OCI-LY1 (cell line): ENCODE measurements around the gene TMED4.

Source experiments
- H2AFZ ChIP-seq: fragments of 200-600 bp; sonication (generic), shearing (Covaris generic); 2 replicates; pipeline ENCODE4 v1.6.0; 2014; ENCODE audit warnings: antibody characterized with exemption, mild to moderate bottlenecking, low read length
- H3F3A ChIP-seq: fragments of 200-600 bp; sonication (generic), shearing (Covaris generic); 2 replicates; pipeline ENCODE4 v1.6.0; 2014; ENCODE audit warnings: mild to moderate bottlenecking, antibody characterized with exemption, low read length, moderate library complexity; ENCODE audit not compliant: insufficient read depth
- H3K27ac ChIP-seq: fragments of 200-600 bp; sonication (generic); 2 replicates; pipeline ENCODE4 v1.5.1; 2014; ENCODE audit warnings: low read length, mixed run types, mild to moderate bottlenecking, low read depth; ENCODE audit not compliant: poor library complexity, severe bottlenecking
- H3K27me3 ChIP-seq: fragments of 200-600 bp; sonication (generic); 2 replicates; pipeline ENCODE4 v1.6.0; 2014; ENCODE audit warnings: antibody characterized with exemption, mild to moderate bottlenecking, low read length, moderate library complexity; ENCODE audit not compliant: insufficient read depth
- H3K36me3 ChIP-seq: fragments of 200-600 bp; sonication (generic); 2 replicates; pipeline ENCODE4 v1.6.1; 2014; ENCODE audit warnings: mild to moderate bottlenecking, antibody characterized with exemption, low read length, moderate library complexity, mixed read lengths; ENCODE audit not compliant: insufficient read depth
- H3K4me1 ChIP-seq: fragments of 200-600 bp; sonication (generic); 2 replicates; pipeline ENCODE4 v1.5.1; 2014; ENCODE audit warnings: mild to moderate bottlenecking, low read length, moderate library complexity; ENCODE audit not compliant: insufficient read depth, severe bottlenecking
- H3K4me2 ChIP-seq: fragments of 200-600 bp; sonication (generic), shearing (Covaris generic); 2 replicates; pipeline ENCODE4 v1.6.1; 2014; ENCODE audit warnings: low read length
- H3K4me3 ChIP-seq: fragments of 200-600 bp; sonication (generic); 2 replicates; pipeline ENCODE4 v1.5.1; 2014; ENCODE audit warnings: low read length, low read depth, mild to moderate bottlenecking, mixed read lengths; ENCODE audit not compliant: poor library complexity, severe bottlenecking
- H3K79me2 ChIP-seq: fragments of 200-600 bp; shearing (Covaris generic); 2 replicates; pipeline ENCODE4 v1.6.1; 2016; ENCODE audit warnings: mixed run types, low read length, mixed read lengths; ENCODE audit not compliant: insufficient read depth
- H3K9ac ChIP-seq: fragments of 200-600 bp; sonication (generic), shearing (Covaris generic); 2 replicates; pipeline ENCODE4 v1.6.1; 2014; ENCODE audit warnings: mild to moderate bottlenecking, low read length, mixed read lengths
- H3K9me2 ChIP-seq: fragments of 200-600 bp; sonication (generic), shearing (Covaris generic); 2 replicates; pipeline ENCODE4 v1.6.1; 2014; ENCODE audit warnings: low read depth, mild to moderate bottlenecking, low read length, mixed read lengths
- H3K9me3 ChIP-seq: fragments of 200-600 bp; shearing (Covaris generic); 2 replicates; pipeline ENCODE4 v1.6.1; 2014; ENCODE audit warnings: low read length, mixed read lengths
- H4K20me1 ChIP-seq: fragments of 200-600 bp; sonication (generic), shearing (Covaris generic); 2 replicates; pipeline ENCODE4 v1.6.0; 2016; ENCODE audit warnings: mild to moderate bottlenecking, low read length; ENCODE audit not compliant: insufficient read depth
- CTCF ChIP-seq: fragments of 200-600 bp; sonication (generic), shearing (Covaris generic); IDR thresholded peaks from 2 replicates; pipeline ENCODE4 v1.5.1; 2017; ENCODE audit warnings: mild to moderate bottlenecking, antibody characterized with exemption, low read length, moderate library complexity, mixed read lengths
- EZH2 ChIP-seq: fragments of 200-600 bp; sonication (generic), shearing (Covaris generic); IDR thresholded peaks from 2 replicates; pipeline ENCODE4 v1.8.0; 2017; ENCODE audit warnings: borderline replicate concordance, mixed run types, mild to moderate bottlenecking, antibody characterized with exemption, low read length, moderate library complexity, mixed read lengths

TMED4 gene

GRCh38 chr7:44607141-44608068 lies 25.4 kb upstream of the TMED4 start:
- H3K27ac ChIP-seq: peak overlapping the region; percentile 80
- peak overlapping the region; percentile 69 for H3K4me3 ChIP-seq
- H2AFZ ChIP-seq: no peak overlapping the region
- H3K9me2 ChIP-seq: no peaks in the 10 kb centered on the region
- H3K27me3 ChIP-seq: no peaks in the 10 kb centered on the region
- 0 out of 2 replicates have a peak, but pooled peaks cover 4% of the 10 kb centered on the region for H3K36me3 ChIP-seq
- peaks cover 63% of the 10 kb centered on the region for H3K4me1 ChIP-seq
- peak overlapping the region; percentile 82 for H3K4me2 ChIP-seq
- no peaks in the 10 kb centered on the region for H3K9me3 ChIP-seq
- peak overlapping the region; percentile 79 for H3K9ac ChIP-seq
- H4K20me1 ChIP-seq: no peaks in the 10 kb centered on the region
- H3F3A ChIP-seq: no peaks in the 10 kb centered on the region; the same call in 1 of the 2 replicates
- TF ChIP-seq EZH2: no peak
- no peak for TF ChIP-seq CTCF
- peaks cover 51% of the 10 kb centered on the region for H3K79me2 ChIP-seq

- peaks cover 68% of the 10 kb centered on the region for H3K4me1 ChIP-seq
- peak within 1 kb of the TSS; percentile 80 for H3K27ac ChIP-seq
- peak within 1 kb of the TSS; percentile 79 for H3K9ac ChIP-seq
- H3K36me3 ChIP-seq: 0 out of 2 replicates have a peak, but pooled peaks cover 4% of the 10 kb centered on the region
- peaks cover 43% of the 10 kb centered on the region for H3K79me2 ChIP-seq
- peak within 1 kb of the TSS; percentile 82 for H3K4me2 ChIP-seq
- H3K9me2 ChIP-seq: no peaks in the 10 kb centered on the region
- TF ChIP-seq EZH2: no peak
- TF ChIP-seq CTCF: no peak
- H3F3A ChIP-seq: no peaks in the 10 kb centered on the region; the same call in 1 of the 2 replicates
- H4K20me1 ChIP-seq: no peaks in the 10 kb centered on the region
- H3K27me3 ChIP-seq: no peaks in the 10 kb centered on the region
- H3K9me3 ChIP-seq: no peaks in the 10 kb centered on the region
- H2AFZ ChIP-seq: no peak within 1 kb of the TSS
- H3K4me3 ChIP-seq: peak within 1 kb of the TSS; percentile 69
Measured at GRCh38 chr7:44606341-44607140, 24.5 kb upstream of the TMED4 start, which contains the start of gene OGDH. TSS of gene OGDH (plus strand) at chr7:44606627. CDS start at chr7:44624344, 17,717 bp downstream.

- peaks cover 29% of the 10 kb centered on the region for H3K79me2 ChIP-seq
- no peak for TF ChIP-seq EZH2
- TF ChIP-seq CTCF: no peak
- H3K27me3 ChIP-seq: no peaks in the 10 kb centered on the region
- no peak overlapping the region for H2AFZ ChIP-seq
- peak overlapping the region; percentile 82; the same call in 1 of the 2 replicates for H3K4me2 ChIP-seq
- peaks cover 3% of the 10 kb centered on the region; the same call in 1 of the 2 replicates for H3K9me3 ChIP-seq
- no peak overlapping the region for H3K4me3 ChIP-seq
- no peak overlapping the region for H3K9ac ChIP-seq
- H4K20me1 ChIP-seq: no peaks in the 10 kb centered on the region
- peak overlapping the region; percentile 33 for H3K27ac ChIP-seq
- H3K9me2 ChIP-seq: no peaks in the 10 kb centered on the region
- H3K36me3 ChIP-seq: 0 out of 2 replicates have a peak, but pooled peaks cover 4% of the 10 kb centered on the region
- H3K4me1 ChIP-seq: peaks cover 73% of the 10 kb centered on the region
- no peaks in the 10 kb centered on the region; the same call in 1 of the 2 replicates for H3F3A ChIP-seq
Measured at GRCh38 chr7:44604941-44605340, 22.9 kb upstream of the TMED4 start.
